NOMO-1 treated with DMSO at 0.1 percent for 48 hours (cell line): ENCODE data around the gene C16orf95.
"Not testable (repeated sequence)": the region's sequence is repeated elsewhere in the genome, so short reads cannot be mapped to it uniquely, and the experiment has no call there.

Experiments used
- DNase-seq: peaks from one replicate; lab custom pipeline; 2025; ENCODE audit not compliant: unreplicated experiment; lab: John Stamatoyannopoulos, UW

C16orf95 gene

DNA sequence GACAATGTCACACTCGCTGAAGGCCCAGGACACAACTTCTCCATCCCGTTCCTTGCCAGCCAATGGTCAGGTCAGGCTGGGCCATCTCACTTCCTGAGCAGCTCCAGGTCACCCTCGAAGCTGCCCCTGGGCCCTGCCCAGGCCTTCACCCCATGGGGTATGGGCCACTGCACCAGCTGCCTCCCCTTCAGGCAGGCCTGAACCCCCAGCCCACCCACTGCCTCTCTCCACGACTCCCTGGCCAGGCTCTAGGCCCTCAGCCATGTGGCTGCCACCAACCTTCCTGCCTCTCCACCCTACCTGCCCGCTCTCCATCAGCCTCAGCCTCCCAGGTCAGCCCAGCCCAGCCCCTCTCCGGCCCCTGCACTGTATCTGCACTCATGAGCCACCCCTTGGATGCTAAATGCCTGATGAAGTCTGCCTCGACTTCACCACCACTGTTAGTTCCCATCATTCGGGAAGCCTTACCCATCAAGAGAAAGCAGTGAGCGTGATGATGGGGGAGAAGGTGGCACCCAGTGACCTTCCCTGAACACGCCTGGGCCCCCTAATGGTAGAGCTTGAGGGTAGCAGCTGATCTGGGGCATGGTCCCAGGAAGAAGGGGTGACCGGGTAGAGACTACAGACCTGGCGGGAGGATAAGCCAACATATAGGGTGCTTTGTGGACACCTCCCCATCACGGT, 30.9 kb upstream of the C16orf95 start:
- no peak for DNase-seq

DNA sequence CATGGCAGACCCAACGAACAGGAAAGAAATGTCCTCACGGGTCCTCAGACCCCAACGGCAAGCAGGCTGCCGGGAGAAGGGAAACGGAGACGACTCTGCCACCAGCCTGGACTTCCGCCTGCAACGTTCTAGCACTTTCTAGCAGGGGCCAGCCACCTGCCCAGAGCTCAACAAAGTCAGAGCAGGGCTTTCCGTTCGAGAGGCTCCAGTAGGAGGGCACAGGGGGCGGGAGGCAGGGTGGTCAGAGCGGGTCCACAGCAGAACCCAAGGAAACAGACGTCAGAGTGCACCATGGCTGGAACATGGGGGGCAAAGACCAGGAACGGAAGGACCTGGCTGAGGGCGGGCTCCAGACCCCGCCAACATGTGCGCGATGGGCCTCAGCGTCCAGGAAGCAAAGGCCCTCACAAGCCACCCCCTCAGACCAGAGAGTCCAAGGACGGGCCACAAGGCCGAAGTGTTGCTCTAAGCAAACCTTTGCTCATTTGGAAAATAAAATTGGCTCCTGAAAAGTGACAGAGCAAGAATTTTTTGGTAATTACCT, 29.4 kb upstream of the C16orf95 start:
- DNase-seq: no peak

DNA sequence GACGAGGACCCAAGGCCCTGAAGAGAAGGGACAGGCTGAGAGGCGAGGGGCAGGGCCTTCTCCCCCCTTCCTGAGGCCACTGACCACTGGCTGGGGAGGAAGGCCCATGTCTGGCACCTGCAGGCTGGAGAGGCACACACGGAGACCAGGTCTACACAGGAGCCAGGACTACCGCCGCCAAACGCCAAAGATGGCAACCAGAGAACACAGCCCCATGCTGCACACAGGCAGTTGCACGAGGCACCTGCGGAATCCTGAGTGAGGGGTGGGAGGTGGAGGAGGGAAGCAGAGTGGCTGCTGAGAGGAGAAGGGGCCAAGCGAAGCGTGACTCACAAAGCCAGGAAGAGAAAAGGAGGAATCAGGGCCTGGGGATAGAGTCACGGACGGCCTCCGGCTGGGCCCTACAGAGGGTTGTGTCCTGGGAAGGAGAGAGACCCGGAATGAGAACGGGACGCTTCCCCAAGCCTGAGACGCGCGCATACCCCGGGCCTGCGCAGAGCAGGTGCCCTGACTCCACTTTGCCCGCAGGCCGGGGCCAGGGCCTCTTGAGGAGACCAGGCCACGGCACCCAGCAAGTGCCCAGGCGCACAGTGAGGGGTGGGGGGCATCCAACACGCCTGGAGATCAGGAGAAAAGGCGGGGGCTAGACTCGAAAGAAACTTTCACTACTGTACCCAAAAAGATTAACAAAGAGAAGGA, 28.7 kb upstream of the C16orf95 start:
- DNase-seq: no peak

DNA sequence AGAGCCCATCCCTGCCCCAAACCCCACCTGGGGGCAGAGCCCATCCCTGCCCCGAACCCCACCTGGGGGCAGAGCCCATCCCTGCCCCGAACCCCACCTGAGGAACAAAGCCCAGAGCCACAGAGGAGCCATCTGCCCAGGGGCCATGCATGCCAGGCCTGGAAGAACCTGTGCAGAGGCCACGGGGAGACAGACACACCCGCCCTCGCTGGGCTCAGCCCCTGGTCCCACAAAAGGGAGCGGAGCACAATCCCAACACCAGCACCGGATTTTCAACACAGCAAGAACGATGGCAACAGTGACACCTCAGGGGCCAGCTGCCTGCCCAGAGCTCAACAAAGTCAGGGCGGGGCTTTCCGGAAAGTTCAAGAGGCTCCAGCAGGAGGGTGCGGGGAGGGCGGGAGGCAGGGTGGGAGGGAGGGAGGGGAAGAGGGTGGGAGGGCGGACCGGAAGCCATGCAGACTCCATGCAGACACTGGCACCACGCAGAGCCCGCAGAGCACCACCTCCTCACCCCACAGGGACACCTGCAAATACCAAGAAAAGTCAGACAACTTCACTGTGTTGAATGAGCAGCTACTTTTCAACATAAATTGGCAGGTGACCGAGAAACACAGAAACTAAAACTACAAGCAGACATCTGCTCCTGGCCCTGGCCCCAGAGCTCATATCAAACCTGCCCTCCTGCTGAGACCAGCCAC, 27.9 kb upstream of the C16orf95 start:
- DNase-seq: no peak

DNA sequence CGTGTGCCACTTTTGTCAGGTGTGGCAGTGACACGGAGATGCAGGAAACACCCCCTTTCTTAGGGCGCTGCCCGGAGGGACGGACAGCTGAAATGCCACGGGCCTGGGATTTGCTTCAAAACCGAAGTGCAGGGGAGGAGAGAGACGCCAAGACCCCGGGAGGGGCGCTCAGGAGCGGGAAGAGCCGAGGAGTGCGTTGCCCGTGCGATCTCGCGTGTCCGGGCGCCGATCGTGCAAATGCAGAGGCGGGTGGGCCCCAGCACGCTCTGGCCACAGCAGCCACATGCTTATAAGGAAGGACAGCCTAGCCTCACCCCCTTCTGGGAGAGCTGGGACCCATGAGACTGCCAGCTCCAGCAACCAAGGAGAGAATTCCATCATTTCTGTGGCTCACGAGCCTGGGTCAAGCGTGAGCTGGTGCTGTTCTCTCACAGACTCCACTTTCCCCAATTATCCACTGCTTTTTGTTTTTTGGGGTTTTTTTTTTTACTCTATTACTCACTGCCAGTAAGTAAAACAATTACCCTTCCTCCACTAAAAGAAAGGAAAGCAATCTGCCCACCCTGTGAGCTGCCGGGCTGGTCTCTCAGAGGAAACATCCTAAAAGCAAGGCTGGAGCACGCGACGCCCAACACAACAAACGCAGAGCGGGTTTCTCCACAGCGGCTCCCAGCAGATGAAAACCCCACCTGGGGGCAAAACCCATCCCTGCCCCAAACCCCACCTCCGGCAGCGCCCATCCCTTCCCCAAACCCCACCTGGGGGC, 27.2 kb upstream of the C16orf95 start:
- no peak for DNase-seq

DNA sequence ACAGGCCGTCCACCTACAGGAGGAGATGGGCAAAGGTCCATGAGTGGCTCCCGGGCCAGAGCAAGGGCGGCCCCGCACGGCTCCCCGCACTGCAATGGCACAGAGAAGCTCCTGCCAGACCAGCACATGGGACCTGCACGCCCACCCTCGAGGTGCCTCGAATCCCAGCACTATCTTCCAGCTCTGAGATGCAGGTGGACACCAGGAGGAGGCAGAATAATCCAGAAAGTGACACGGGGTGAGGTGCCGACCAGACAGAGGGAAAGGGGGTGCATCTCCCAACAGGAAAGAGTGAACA, 26.5 kb upstream of the C16orf95 start:
- DNase-seq: no peak

DNA sequence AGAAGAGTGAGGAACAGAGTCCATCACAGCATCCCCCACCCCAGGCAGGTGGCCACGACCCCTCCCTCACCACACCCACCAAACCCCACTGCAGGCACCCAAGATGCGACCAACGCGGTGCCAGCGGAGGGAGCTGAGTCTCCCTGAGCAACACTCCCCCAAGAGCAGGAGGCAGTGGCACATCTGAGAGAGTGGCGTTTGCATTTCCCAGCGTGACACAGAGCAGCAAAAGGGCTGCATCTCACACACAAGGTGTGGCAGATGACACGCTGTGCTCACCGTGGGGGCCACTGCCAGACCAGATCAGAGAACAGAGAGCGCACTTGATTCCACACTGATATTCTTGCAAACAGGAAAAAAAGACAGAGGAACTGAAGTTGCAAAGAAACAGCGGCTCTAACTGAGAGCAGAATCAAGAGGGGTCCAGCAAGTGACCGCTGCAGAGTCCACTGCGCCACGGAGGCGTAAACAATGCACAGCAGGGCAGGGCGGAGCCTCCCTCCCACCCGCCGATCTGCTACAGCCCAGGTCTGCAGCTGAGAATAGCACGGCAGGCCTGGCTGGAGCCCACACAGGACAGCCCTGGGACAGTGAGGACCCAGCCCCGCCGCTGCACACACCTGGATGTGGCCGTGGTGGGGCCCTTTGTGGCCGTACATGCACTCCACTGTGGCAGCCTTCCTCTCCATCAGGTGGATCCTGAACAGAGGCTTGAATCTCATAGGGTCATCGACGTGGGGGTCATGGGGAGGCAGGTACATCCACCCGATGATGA, 26.0 kb upstream of the C16orf95 start:
- DNase-seq: no peak

DNA sequence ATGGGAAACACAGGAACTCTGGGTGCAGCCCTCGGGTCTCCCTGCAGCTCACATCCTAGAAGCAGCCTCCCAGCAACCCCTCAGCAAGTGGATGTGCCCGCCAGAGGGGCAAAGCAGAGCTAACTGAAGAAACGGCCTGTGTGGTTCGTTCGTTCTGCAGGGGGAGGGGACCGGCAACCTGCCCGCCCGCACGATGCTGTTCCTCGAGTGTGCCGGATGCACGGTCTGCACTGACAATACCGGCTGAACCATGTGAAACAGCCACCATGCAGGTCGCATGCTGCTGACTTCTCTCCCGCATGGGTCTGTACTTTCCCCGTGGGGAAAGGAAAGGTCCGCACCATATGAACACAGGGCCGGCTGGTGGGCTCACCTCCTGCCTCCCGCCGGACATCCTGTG, 25.3 kb upstream of the C16orf95 start:
- DNase-seq: no peak

DNA sequence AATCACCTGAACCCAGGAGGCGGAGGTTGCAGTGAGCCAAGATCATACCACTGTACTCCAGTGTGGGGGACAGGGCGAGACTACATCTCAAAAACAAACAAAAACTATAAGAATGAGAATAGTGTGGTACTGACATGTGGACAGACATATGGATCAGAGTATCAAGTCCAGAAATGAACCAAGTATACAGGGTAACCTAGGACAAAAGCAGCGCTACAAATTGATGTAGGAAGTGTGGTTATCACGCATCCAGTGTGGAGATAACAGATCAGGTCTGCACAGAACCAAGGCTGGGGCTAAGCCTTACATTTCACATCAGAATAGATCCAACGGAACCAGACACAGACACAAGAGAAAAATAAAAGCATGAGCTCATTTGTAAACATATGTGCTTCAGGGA, 23.0 kb upstream of the C16orf95 start:
- DNase-seq: no peak

DNA sequence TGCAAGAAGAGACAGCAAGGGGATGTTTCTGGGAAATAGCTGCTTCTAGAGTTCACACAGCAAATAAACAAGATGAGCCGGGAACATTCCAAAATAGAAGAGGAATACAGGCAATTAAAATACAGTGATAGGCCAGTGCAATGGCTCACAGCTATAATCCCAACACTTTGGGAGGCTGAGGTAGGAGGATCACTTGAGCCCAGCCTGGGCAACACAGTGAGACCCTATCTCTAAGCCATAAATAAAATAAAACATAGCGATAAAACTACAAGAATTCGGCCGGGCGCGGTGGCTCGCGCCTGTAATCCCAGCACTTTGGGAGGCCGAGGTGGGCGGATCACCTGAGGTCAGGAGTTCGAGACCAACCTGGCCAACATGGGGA, 22.5 kb upstream of the C16orf95 start:
- not testable (repeated sequence) for DNase-seq

DNA sequence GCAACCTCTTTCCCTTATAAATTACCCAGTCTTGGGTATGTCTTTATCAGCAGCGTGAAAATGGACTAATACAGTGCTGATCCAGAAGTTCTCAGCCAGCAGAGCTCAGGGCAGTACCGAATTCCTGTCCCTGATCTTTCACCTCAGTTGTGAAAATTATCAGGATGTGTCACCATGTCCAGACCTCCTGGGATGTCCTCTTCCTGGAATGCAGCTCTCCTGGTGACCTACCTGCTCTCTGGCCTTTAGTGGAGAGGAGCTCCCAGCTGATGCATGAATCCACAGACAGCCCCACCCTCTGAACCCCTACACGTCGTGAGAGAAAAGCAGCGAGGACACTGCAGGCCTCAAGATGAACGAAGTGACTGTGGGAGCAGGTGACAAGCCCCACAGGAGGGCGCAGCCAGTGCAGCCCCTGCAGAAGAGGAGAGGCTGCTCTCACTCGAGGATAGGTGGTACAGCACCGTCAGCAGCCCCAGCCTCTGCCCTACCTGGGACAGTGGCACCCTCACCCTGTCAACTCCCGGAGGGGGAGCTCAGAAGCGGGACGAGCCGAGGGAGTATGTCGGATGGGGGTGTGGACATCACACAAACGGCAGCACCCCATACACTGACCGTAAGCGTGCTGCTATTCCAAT, 22.0 kb upstream of the C16orf95 start:
- no peak for DNase-seq

DNA sequence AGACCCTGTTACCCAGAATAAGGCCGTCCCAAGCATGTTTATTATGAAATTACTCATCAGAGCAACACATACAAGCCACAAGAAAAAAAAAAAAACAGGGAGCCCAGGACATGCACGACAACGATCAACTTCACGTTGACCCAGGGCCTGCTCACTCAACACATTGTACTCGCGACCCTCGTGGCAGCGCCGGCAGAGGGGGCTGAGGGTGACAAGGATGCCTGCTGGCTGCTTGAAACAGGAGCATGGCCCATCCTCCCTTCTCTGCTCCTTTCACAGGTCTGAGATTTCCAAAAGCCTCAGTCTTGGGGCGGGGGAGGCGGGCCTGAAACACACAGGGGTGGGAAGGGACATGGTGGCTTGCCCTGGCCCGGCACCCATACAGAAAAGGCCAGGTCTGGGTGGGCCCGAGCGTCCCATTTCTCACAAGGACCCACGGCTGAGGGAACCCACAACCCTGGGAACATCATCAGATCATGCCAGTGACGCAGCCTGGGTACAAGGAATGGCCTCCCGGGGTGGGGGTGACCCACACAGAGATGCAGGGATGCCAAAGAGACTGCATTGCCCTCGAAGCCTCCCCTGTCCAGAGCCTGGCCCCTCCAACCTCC, 21.1 kb upstream of the C16orf95 start:
- DNase-seq: no peak

DNA sequence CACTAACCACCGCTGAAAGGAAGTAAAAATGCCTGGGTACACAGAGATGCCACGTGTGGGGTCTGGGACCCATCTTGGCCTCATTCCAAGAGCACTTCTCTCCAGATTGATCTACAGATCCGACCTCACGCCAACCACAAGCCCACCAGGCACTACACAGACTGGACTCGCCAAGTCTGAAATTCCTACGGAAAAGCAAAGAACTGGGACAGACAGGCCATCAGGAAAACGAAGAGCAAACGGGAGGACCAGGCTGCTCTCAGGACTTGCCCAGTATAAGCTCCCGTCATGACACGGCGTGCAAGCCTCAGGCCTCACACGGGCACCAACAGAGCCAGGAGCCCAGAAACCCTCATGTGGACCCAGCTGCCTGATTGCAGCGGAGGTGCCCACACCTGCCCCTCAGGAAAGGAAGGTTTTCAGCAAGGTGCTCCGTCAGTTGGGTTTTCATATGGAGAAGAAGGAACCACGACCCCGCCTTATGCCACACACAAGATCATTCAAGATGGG, 20.1 kb upstream of the C16orf95 start:
- no peak for DNase-seq

DNA sequence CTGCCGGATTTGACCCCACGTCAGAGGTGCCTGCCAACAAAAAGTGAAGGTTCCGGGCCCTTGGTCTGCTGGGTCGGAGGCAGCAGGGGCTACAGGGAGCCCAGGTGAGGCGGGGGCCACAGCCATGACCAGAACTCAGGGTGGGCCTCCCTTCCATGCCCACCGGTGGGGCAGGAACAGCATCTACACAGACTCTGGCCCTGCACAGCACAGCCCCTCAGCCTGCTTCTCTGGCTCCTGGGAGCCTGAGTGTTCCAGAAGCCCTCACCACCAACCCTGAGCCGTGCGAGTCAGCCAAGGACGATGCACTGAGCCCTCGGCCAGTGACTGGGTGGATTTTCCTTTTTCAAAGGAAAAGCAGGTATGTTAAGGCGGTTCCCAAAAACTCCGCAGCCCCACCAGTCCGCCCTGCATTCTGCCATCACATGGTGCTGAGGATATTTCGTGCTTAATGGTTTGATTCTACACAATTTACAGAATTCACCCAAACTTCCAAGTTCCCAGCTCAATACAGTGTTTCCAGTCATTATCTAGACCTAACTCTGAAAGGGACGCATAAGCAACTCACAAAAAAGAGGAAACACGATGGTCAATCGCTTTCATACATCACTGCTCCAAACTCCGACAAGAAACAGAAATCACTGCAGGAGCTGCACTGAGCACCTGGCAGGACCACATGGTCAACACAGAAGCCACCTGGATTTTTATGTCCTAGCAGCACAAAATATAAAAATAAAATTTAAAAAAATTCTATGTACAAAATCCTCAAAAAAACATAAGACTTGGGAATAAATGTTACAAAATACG, 19.4 kb upstream of the C16orf95 start:
- DNase-seq: no peak

DNA sequence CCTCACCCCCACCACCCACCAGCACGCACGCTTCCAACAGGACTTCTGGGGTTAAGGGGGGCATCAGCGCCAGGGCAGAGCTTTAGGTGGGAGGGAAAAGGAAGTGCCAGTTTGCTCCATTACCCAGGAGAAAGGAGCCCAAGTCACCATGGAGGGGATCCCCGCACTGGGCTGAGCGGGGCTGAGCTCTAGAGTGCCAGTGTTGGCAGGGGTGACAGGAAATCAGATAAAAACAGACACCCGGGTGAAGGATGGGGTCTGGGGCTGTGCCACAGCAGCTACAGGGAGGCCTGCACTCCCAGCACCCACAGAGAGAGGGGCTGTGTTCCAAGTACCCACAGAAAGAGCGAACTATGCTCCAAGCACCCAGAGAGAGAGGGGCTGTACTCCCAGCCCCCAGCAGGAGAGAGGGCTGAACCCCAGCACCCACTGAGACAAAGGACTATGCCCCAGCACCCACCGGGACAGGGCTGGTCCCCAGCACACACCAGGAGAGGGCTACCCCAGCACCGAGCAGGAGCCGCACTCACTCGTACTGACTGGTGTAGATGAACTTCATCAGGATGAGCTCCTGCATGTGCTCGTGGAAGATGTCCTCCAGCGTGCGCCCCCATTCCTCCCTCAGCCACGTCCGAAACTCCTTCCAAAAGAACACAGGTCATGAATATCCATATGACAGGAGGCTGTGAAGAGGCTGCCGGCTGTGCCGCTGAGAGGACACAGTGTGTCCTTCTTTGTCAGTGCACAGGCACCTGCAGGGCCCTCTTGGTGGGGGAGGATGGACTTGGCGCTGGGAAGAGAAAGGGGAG, 18.6 kb upstream of the C16orf95 start:
- no peak for DNase-seq

DNA sequence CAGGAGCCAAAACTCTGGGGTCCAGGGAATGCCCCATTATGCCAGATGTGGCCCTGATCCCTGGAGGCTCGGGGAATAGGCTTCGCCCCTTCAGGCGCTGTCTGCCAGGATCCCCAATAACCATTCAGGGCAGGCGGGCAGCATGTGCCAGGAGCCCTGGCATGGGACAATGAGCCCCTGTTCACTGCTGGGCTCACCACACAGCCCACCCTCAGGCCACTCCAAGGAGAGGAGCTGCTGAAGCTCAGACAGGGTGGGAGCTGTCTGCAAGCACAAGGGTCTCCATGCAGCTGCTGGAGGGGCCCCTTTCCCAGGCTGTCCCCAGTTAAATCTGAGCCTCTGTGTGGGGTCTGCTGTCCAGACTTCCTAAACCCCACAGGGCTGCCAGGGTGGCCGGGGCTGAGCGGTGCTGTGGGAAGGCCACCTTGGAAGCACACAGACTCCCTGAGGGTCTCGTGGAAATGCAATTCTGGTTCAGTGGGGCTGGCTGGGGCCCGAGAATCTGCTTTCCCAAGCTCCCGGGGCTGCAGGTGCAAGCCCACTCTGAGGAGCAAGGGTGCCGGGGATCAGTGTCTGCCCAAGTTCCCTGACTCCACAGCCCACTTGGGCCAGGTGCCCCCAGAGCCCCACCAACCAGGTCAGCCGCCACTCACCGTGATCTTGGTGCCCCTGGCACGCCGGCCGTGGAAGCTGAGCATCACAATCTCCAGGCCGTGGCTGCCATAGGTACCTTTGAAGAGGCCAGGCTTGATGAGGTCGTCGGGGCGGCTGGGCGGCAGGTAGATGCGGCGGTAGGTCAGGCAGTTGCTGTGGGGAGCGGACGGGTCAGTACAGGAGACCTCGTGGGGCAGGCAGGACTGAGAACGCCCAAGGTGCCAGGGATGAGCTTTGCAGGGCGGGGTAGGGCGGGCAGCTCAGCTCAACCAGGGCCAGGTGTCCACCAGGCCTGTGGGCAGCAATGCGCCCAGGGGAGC, 17.7 kb upstream of the C16orf95 start:
- no peak for DNase-seq
